Esophagus (tissue), 2 donors: ENCODE data around the gene PHF21A. TPM values are rescaled to one million over a fixed set of nuclear protein-coding genes. Genes with fewer than 3 reads are reported as not detected.

ENCODE experiments used
- H3K27ac ChIP-seq, 2 donors: one replicate each; pipeline ENCODE4 v1.5.1; 2013; ENCODE audit warnings: low read depth in 2 of 2, mild to moderate bottlenecking in 2 of 2, inconsistent platforms in 1 of 2, low read length in 1 of 2, moderate library complexity in 1 of 2
- H3K27me3 ChIP-seq, 2 donors: one replicate each; pipeline ENCODE4 v1.6.1; 2013; ENCODE audit warnings: low read length in 2 of 2, control low read depth in 1 of 2, mild to moderate bottlenecking in 1 of 2; ENCODE audit not compliant: insufficient read depth in 2 of 2, control insufficient read depth in 1 of 2
- H3K36me3 ChIP-seq, 2 donors: one replicate each; pipeline ENCODE4 v1.6.1; 2013; ENCODE audit warnings: low read length in 1 of 2; ENCODE audit not compliant: control insufficient read depth in 2 of 2, insufficient read depth in 2 of 2
- H3K4me1 ChIP-seq, 2 donors: one replicate each; pipeline ENCODE4 v1.6.1; 2013; ENCODE audit warnings: low read length in 1 of 2; ENCODE audit not compliant: control insufficient read depth in 2 of 2, insufficient read depth in 2 of 2
- H3K4me3 ChIP-seq, 2 donors: one replicate each; pipeline ENCODE4 v1.5.1; 2013; ENCODE audit warnings: low read length in 2 of 2, mild to moderate bottlenecking in 2 of 2, low read depth in 1 of 2, moderate library complexity in 1 of 2
- H3K9me3 ChIP-seq, 2 donors: one replicate each; pipeline ENCODE4 v1.6.1; 2013; ENCODE audit warnings: mild to moderate bottlenecking in 2 of 2, low read depth in 1 of 2, low read length in 1 of 2, moderate library complexity in 1 of 2; ENCODE audit not compliant: control insufficient read depth in 2 of 2, insufficient read depth in 1 of 2
- WGBS, 2 donors: extraction: QIAGEN DNeasy Blood & Tissue Kit; methylation state at CpG; one replicate each; pipeline ENCODE4 v1.1.7; 2013; 5-methylcytosine and 5-hydroxymethylcytosine counted together
- polyA plus RNA-seq, 2 donors: library from polyadenylated mRNA; stranded (reverse); fragments of 200-250 nt; gene quantifications; one replicate each; pipeline ENCODE4 v1.2.3, GENCODE V29; 2013
- donor health status: healthy with polysubstance abuse.
- donor health status: Bipolar disorder and iron deficiency.

Gene PHF21A
- polyA plus RNA-seq, 2 donors, result 8.8 to 14.0 TPM

GRCh38 chr11:45918331-45918941 lies 202.8 kb downstream of the PHF21A start:
- Histone ChIP-seq H3K27ac (peak overlapping the region; percentile 86 to 96), H3K36me3 (peaks cover 12 to 21% of the 10 kb centered on the region in 2 donors), H3K4me1 (peaks cover 2 to 18% of the 10 kb centered on the region in 2 donors), H3K4me3 (peak overlapping the region; percentile 56 to 90), H3K9me3 (no peaks in the 10 kb centered on the region), H3K27me3 (no peaks in the 10 kb centered on the region)
- WGBS, 2 donors, result 0 to 1% methylated on average over 38 of the region's 38 CpGs

- 0% methylated on average over 45 of the region's 45 CpGs for WGBS, 2 donors
- Histone ChIP-seq H3K4me1 (peaks cover 2 to 14% of the 10 kb centered on the region in 2 donors), H3K27ac (peak within 1 kb of the TSS; percentile 92 to 96), H3K36me3 (peaks cover 13 to 26% of the 10 kb centered on the region in 2 donors), H3K4me3 (peak within 1 kb of the TSS; percentile 90 to 92), H3K27me3 (no peaks in the 10 kb centered on the region), H3K9me3 (no peaks in the 10 kb centered on the region)
Observed at GRCh38 chr11:45917623-45918330, 203.5 kb downstream of the PHF21A start, which contains the start of gene PEX16. Gene PEX16 (minus strand): TSS chr11:45917877. CDS start chr11:45917811, 66 bp downstream.

GRCh38 chr11:45917286-45917622 lies 204.0 kb downstream of the PHF21A start:
- H3K9me3 ChIP-seq, result no peaks in the 10 kb centered on the region
- peaks cover 2 to 14% of the 10 kb centered on the region in 2 donors for H3K4me1 ChIP-seq
- no peaks in the 10 kb centered on the region for H3K27me3 ChIP-seq
- H3K4me3 ChIP-seq, result peak overlapping the region; percentile 90 to 92
- peak overlapping the region; percentile 92 to 96 for H3K27ac ChIP-seq
- 3% methylated on average over 14 to 16 of the region's 16 CpGs for WGBS, 2 donors
- peaks cover 13 to 26% of the 10 kb centered on the region in 2 donors for H3K36me3 ChIP-seq

GRCh38 chr11:45915446-45915845 lies 205.8 kb downstream of the PHF21A start:
- Histone ChIP-seq H3K27ac (no peak overlapping the region), H3K4me1 (peaks cover 0 to 14% of the 10 kb centered on the region in 2 donors), H3K4me3 (no peak overlapping the region), H3K27me3 (no peaks in the 10 kb centered on the region), H3K9me3 (no peaks in the 10 kb centered on the region), H3K36me3 (peaks cover 20 to 36% of the 10 kb centered on the region in 2 donors)
- WGBS, 2 donors, result 88 to 89% methylated on average over 13 of the region's 13 CpGs

GRCh38 chr11:45913942-45914635 lies 207.2 kb downstream of the PHF21A start:
- Histone ChIP-seq H3K36me3 (peaks cover 20 to 46% of the 10 kb centered on the region in 2 donors), H3K27me3 (no peaks in the 10 kb centered on the region), H3K4me3 (no peak overlapping the region), H3K27ac (no peak overlapping the region), H3K9me3 (no peaks in the 10 kb centered on the region), H3K4me1 (peaks cover 0 to 8% of the 10 kb centered on the region in 2 donors)
- WGBS, 2 donors, result 91 to 92% methylated on average over 22 of the region's 22 CpGs

- Histone ChIP-seq H3K4me1 (peaks cover 0 to 6% of the 10 kb centered on the region in 2 donors), H3K4me3 (no peak overlapping the region), H3K27ac (no peak overlapping the region), H3K36me3 (peaks cover 20 to 49% of the 10 kb centered on the region in 2 donors), H3K9me3 (no peaks in the 10 kb centered on the region), H3K27me3 (no peaks in the 10 kb centered on the region)
- WGBS, 2 donors, result 94 to 99% methylated on average over 19 of the region's 19 CpGs
Observed at GRCh38 chr11:45913514-45913913, 207.7 kb downstream of the PHF21A start.

GRCh38 chr11:45910623-45911022 lies 210.6 kb downstream of the PHF21A start:
- no peaks in the 10 kb centered on the region for H3K27me3 ChIP-seq
- WGBS, 2 donors, result 86% methylated on average over 9 of the region's 9 CpGs
- H3K4me3 ChIP-seq, result no peak overlapping the region
- peaks cover 20 to 49% of the 10 kb centered on the region in 2 donors for H3K36me3 ChIP-seq
- no peaks in the 10 kb centered on the region for H3K9me3 ChIP-seq
- no peak overlapping the region for H3K27ac ChIP-seq
- peaks cover 2 to 11% of the 10 kb centered on the region in 2 donors for H3K4me1 ChIP-seq

GRCh38 chr11:45909594-45910475 lies 211.4 kb downstream of the PHF21A start:
- Histone ChIP-seq H3K36me3 (peaks cover 20 to 42% of the 10 kb centered on the region in 2 donors), H3K4me3 (no peak overlapping the region), H3K9me3 (no peaks in the 10 kb centered on the region), H3K27ac (no peak overlapping the region), H3K4me1 (peaks cover 2 to 11% of the 10 kb centered on the region in 2 donors), H3K27me3 (no peaks in the 10 kb centered on the region)
- 91 to 92% methylated on average over 32 of the region's 32 CpGs for WGBS, 2 donors

- Histone ChIP-seq H3K27ac (peak overlapping the region in 1 of 2 donors; percentile 28), H3K9me3 (no peaks in the 10 kb centered on the region), H3K36me3 (peaks cover 7 to 25% of the 10 kb centered on the region in 2 donors), H3K4me1 (peaks cover 2 to 11% of the 10 kb centered on the region in 2 donors), H3K27me3 (no peaks in the 10 kb centered on the region), H3K4me3 (no peak overlapping the region)
- WGBS, 2 donors, result 46 to 53% methylated on average over 8 of the region's 8 CpGs
Observed at GRCh38 chr11:45907911-45908370, 213.3 kb downstream of the PHF21A start.
